Calu3 (cell line): ENCODE measurements around the gene PNPLA1. TPM values are rescaled to one million over a fixed set of nuclear protein-coding genes. Genes with fewer than 3 reads are reported as not detected.

Source experiments
- BruUV-seq: library from RNA; stranded (reverse); fragments of 400-500 nt; replicated peaks from 2 replicates; lab custom pipeline; 2021; lab: Mats Ljungman, UMichigan
- CTCF ChIA-PET: fragments of 300-600 bp; sonication (Branson Sonifier 250); formaldehyde crosslinking; loops from one replicate; lab custom pipeline; 2022; ENCODE audit warnings: antibody characterized with exemption; lab: Charles Lee
- DNase-seq: peaks from one replicate; pipeline ENCODE4 v3.0.0; 2022
- H3K27ac Mint-ChIP-seq: one replicate; pipeline ENCODE4 v1.8.0; 2022; ENCODE audit warnings: mixed read lengths; ENCODE audit not compliant: unreplicated experiment
- H3K27me3 Mint-ChIP-seq: one replicate; pipeline ENCODE4 v1.8.0; 2022; ENCODE audit warnings: mixed read lengths; ENCODE audit not compliant: unreplicated experiment
- H3K36me3 Mint-ChIP-seq: one replicate; pipeline ENCODE4 v1.8.0; 2022; ENCODE audit warnings: mild to moderate bottlenecking, moderate library complexity, mixed read lengths; ENCODE audit not compliant: insufficient read depth, unreplicated experiment
- H3K4me1 Mint-ChIP-seq: one replicate; pipeline ENCODE4 v1.8.0; 2022; ENCODE audit warnings: mild to moderate bottlenecking, low read depth, mixed read lengths; ENCODE audit not compliant: unreplicated experiment
- H3K4me3 Mint-ChIP-seq: one replicate; pipeline ENCODE4 v1.8.0; 2022; ENCODE audit warnings: mild to moderate bottlenecking, low read depth, moderate library complexity, mixed read lengths; ENCODE audit not compliant: unreplicated experiment
- H3K9me3 Mint-ChIP-seq: one replicate; pipeline ENCODE4 v1.8.0; 2022; ENCODE audit warnings: low read depth, mixed read lengths; ENCODE audit not compliant: unreplicated experiment
- intact Hi-C: fragments of 100-400 bp; cut with micrococcal nuclease; formaldehyde crosslinking; loops from one replicate; pipeline ENCODE4 v1.10.0; 2022; ENCODE audit not compliant: unreplicated experiment
- total RNA-seq: library from RNA; stranded (reverse); gene quantifications from 2 replicates; pipeline ENCODE4 v1.2.3, GENCODE V29; 2022
- TF ChIP-seq, protein P1 (sequence below): fragments of 200-600 bp; IDR thresholded peaks from one replicate; pipeline ENCODE4 v1.8.0; 2022; ENCODE audit warnings: antibody characterized with exemption; ENCODE audit not compliant: unreplicated experiment

Gene PNPLA1
- total RNA-seq, 1 experiment from 2014 or later, result 0.19 TPM

DNA sequence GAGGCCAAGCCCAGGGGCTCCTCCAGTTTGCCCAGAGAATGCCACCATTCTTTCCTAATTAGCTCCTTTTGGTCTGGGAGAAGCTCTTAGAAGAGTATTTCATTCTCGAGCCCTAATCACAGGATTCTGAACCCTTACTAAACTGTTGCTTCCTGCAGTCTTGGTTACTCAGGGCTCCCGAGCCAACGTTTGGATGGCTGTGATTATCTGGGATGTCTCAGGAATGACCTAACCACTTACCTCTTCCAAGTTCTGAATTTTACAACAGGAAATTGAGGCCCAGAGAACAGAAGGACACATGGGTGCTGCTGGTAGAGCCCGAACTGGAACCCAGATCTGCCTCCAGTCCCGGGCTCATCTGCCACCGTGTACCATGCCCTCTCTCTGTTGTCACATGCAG is 22.2 kb upstream of the PNPLA1 start:
- no peak overlapping the region for H3K4me3 Mint-ChIP-seq
- no peak overlapping the region for H3K27ac Mint-ChIP-seq
- CTCF ChIA-PET, result interaction anchor here (1.4 kb wide), 1 partner anchor 9 kb away, joined by 3 read pairs; no protein-coding TSS in a partner anchor
- no peaks in the 10 kb centered on the region for H3K9me3 Mint-ChIP-seq
- H3K4me1 Mint-ChIP-seq, result peaks cover 8% of the 10 kb centered on the region
- no TSS peak for BruUV-seq
- H3K27me3 Mint-ChIP-seq, result peaks cover 23% of the 10 kb centered on the region
- H3K36me3 Mint-ChIP-seq, result peaks cover 4% of the 10 kb centered on the region
- intact Hi-C loops, result no loop called here
- no peak for DNase-seq
- TF ChIP-seq, protein P1, sequence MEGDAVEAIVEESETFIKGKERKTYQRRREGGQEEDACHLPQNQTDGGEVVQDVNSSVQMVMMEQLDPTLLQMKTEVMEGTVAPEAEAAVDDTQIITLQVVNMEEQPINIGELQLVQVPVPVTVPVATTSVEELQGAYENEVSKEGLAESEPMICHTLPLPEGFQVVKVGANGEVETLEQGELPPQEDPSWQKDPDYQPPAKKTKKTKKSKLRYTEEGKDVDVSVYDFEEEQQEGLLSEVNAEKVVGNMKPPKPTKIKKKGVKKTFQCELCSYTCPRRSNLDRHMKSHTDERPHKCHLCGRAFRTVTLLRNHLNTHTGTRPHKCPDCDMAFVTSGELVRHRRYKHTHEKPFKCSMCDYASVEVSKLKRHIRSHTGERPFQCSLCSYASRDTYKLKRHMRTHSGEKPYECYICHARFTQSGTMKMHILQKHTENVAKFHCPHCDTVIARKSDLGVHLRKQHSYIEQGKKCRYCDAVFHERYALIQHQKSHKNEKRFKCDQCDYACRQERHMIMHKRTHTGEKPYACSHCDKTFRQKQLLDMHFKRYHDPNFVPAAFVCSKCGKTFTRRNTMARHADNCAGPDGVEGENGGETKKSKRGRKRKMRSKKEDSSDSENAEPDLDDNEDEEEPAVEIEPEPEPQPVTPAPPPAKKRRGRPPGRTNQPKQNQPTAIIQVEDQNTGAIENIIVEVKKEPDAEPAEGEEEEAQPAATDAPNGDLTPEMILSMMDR, result no peak

DNA sequence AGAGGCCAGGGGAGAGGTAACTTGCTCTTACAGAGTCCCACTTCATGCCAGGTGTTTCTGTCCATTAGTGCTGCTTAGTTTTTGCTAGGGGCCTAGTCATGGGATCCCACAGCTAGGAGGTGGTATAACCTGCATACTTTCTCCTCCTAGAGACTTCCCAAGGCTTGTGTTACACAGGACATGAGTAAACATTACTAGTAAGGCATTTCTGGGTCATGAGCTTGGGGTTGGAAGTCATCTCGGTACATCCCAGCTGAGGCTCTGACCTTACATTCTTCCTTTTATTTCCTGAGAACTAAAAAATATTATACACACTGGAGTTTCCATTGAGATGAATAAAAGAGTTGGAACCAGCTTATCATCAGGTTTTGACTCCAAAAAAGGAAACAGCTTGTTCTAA is 20.9 kb upstream of the PNPLA1 start:
- H3K9me3 Mint-ChIP-seq, result no peaks in the 10 kb centered on the region
- TF ChIP-seq, protein P1, result no peak
- peaks cover 4% of the 10 kb centered on the region for H3K36me3 Mint-ChIP-seq
- DNase-seq, result no peak
- no peak overlapping the region for H3K4me3 Mint-ChIP-seq
- peaks cover 8% of the 10 kb centered on the region for H3K4me1 Mint-ChIP-seq
- intact Hi-C loops, result no loop called here
- CTCF ChIA-PET, result interaction anchor here (0.7 kb wide), 1 partner anchor 53 kb away, joined by 4 read pairs; no protein-coding TSS in a partner anchor
- H3K27ac Mint-ChIP-seq, result no peak overlapping the region
- no TSS peak for BruUV-seq
- H3K27me3 Mint-ChIP-seq, result peaks cover 13% of the 10 kb centered on the region

DNA sequence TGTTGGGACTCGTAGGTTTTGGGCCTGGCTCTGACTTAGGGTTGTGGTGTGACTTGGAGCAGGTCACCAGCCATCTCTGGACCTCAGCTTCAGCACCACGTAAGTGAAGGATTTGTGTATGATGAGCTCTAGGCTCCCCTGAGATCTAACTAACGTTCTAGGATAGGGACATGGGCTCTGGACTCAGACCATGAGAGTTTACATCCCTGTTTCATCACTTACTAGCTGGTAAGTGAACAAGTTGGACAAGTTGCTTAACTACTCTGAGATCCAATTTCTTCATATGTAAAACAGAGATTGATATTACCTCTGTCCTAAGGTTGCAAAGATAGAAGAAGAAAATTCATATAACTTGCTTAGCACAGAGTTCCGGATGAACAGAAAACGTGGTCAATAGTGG is 20.3 kb upstream of the PNPLA1 start:
- peaks cover 13% of the 10 kb centered on the region for H3K27me3 Mint-ChIP-seq
- no peak for DNase-seq
- H3K36me3 Mint-ChIP-seq, result peaks cover 3% of the 10 kb centered on the region
- BruUV-seq, result no TSS peak
- no peak overlapping the region for H3K27ac Mint-ChIP-seq
- intact Hi-C loops, result no loop called here
- peaks cover 5% of the 10 kb centered on the region for H3K4me1 Mint-ChIP-seq
- TF ChIP-seq, protein P1, result no peak
- CTCF ChIA-PET, result no interaction called here
- no peaks in the 10 kb centered on the region for H3K9me3 Mint-ChIP-seq
- no peak overlapping the region for H3K4me3 Mint-ChIP-seq

DNA sequence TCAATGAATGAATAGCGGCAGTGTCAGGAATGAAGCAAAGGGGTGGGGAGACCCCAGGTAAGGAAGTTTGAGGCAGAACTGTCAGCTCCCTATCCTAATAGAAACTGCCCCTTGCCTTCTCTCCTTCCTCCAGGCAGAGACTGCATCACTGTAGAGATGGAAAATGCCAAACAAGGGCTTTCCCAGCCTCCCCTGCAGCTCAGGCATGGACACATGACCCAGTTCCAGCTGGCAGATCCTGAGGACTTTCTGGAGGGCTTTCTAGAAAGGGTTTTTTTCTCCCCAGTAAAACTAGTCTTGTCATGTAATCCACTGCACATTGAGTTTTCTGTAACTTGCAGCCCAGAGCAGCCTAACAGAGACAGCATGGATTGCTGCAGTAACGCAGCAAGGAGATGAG is 17.9 kb upstream of the PNPLA1 start:
- intact Hi-C loops, result no loop called here
- TF ChIP-seq, protein P1, result no peak
- no peaks in the 10 kb centered on the region for H3K4me1 Mint-ChIP-seq
- H3K27me3 Mint-ChIP-seq, result peaks cover 13% of the 10 kb centered on the region
- H3K4me3 Mint-ChIP-seq, result no peak overlapping the region
- no TSS peak for BruUV-seq
- H3K27ac Mint-ChIP-seq, result no peak overlapping the region
- no peaks in the 10 kb centered on the region for H3K9me3 Mint-ChIP-seq
- no peak for DNase-seq
- no peaks in the 10 kb centered on the region for H3K36me3 Mint-ChIP-seq
- CTCF ChIA-PET, result interaction anchor here (0.6 kb wide), 1 partner anchor 31 kb away, joined by 3 read pairs; no protein-coding TSS in a partner anchor
